Fibroblast of the aortic adventitia (primary cell): ENCODE data around the gene RMND1. TPM values are rescaled to one million over a fixed set of nuclear protein-coding genes. Genes with fewer than 3 reads are reported as not detected.

Experiments used
- DNase-seq: peaks from one replicate; pipeline ENCODE4 v3.0.0-alpha.2; 2010; ENCODE audit warnings: low read depth
- H3K4me3 ChIP-seq: 2 replicates; pipeline ENCODE4 v1.5.1; 2011; ENCODE audit warnings: low read depth, mild to moderate bottlenecking, control low read depth, low read length, moderate library complexity
- total RNA-seq: library from RNA; depleted of rRNA; stranded (reverse); fragments of >200 nt; gene quantifications from 2 replicates; pipeline ENCODE4 v1.2.3, GENCODE V29; 2012; ENCODE audit warnings: low replicate concordance
- TF ChIP-seq, protein P1 (sequence below): IDR thresholded peaks from 2 replicates; pipeline ENCODE4 v1.5.1; 2011; ENCODE audit warnings: mild to moderate bottlenecking, low read length, control low read depth, inconsistent platforms; ENCODE audit not compliant: insufficient read depth

RMND1 gene
- total RNA-seq, 1 donor: 36.4 TPM

- DNase-seq: no peak
- TF ChIP-seq, protein P1, sequence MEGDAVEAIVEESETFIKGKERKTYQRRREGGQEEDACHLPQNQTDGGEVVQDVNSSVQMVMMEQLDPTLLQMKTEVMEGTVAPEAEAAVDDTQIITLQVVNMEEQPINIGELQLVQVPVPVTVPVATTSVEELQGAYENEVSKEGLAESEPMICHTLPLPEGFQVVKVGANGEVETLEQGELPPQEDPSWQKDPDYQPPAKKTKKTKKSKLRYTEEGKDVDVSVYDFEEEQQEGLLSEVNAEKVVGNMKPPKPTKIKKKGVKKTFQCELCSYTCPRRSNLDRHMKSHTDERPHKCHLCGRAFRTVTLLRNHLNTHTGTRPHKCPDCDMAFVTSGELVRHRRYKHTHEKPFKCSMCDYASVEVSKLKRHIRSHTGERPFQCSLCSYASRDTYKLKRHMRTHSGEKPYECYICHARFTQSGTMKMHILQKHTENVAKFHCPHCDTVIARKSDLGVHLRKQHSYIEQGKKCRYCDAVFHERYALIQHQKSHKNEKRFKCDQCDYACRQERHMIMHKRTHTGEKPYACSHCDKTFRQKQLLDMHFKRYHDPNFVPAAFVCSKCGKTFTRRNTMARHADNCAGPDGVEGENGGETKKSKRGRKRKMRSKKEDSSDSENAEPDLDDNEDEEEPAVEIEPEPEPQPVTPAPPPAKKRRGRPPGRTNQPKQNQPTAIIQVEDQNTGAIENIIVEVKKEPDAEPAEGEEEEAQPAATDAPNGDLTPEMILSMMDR: no peak
Observed at GRCh38 chr6:151443454-151443853, 8.5 kb downstream of the RMND1 start.

GRCh38 chr6:151442371-151442770 lies 9.6 kb downstream of the RMND1 start:
- no peak overlapping the region for H3K4me3 ChIP-seq
- TF ChIP-seq, protein P1: no peak
- DNase-seq: no peak

More at GRCh38 chr6:151443454-151443853, 8.5 kb downstream of the RMND1 start:
- no peak overlapping the region for H3K4me3 ChIP-seq

GRCh38 chr6:151441390-151442166 lies 10.3 kb downstream of the RMND1 start:
- TF ChIP-seq, protein P1: no peak
- no peak overlapping the region for H3K4me3 ChIP-seq
- DNase-seq: no peak

- TF ChIP-seq, protein P1: peak; percentile 64
- DNase-seq: peak; percentile 79
- H3K4me3 ChIP-seq: no peak overlapping the region
Observed at GRCh38 chr6:151440930-151441329, 11.0 kb downstream of the RMND1 start.

- H3K4me3 ChIP-seq: no peak overlapping the region
- no peak for DNase-seq
- TF ChIP-seq, protein P1: no peak
Observed at GRCh38 chr6:151440498-151440897, 11.4 kb downstream of the RMND1 start.

DNA sequence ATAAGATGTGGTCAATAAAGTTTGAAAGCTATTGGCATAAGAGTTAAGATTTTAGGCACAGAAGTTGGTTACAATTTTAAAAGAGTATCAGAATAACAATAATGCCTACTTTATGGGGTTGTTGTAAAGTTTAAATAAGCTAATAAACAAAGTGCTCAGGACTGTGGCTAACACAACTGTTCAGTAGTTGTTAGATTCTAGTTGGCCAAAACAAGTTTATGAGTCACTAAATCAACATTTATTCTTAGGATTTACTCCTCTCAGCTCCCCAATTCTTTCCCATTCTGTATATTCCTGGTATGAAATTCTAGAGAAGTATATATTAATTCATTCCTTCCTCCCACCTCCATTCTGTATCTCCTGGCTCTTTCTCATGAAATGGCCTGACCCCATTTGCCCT lies 14.5 kb downstream of the RMND1 start:
- H3K4me3 ChIP-seq: no peak overlapping the region
- TF ChIP-seq, protein P1: no peak
- DNase-seq: peak; percentile 49
